AG04450 (cell line): ENCODE data around the gene IRF2BP2. TPM values are rescaled to one million over a fixed set of nuclear protein-coding genes. Genes with fewer than 3 reads are reported as not detected.
A peak's percentile ranks its signal among the peaks of the same experiment; 100 is the strongest.

Experiments
- CTCF ChIA-PET: fragments of 300-600, 350-600 bp; formaldehyde crosslinking; extraction: SDS; loops from one replicate; lab custom pipeline; 2022; ENCODE audit warnings: antibody characterized with exemption, inconsistent platforms; lab: Charles Lee
- POLR2A ChIA-PET: fragments of 350-600 bp; formaldehyde crosslinking; extraction: SDS; loops from one replicate; lab custom pipeline; 2021; ENCODE audit warnings: antibody characterized with exemption, inconsistent platforms; lab: Yijun Ruan, JAX
- DNase-seq: peaks from one replicate; pipeline ENCODE4 v3.0.0-alpha.2; 2011; ENCODE audit warnings: low read depth, low spot score
- H3K27ac ChIP-seq: one replicate; pipeline ENCODE4 v1.5.1; 2012; ENCODE audit warnings: low read depth, low read length, control low read depth
- H3K27me3 ChIP-seq: one replicate; pipeline ENCODE4 v1.6.0; 2012; ENCODE audit warnings: low read length; ENCODE audit not compliant: control insufficient read depth, insufficient read depth
- H3K4me3 ChIP-seq: 2 replicates; pipeline ENCODE4 v1.5.1; 2011; ENCODE audit warnings: mild to moderate bottlenecking, low read depth, low read length, control low read depth
- H3K9me3 ChIP-seq: 2 replicates; pipeline ENCODE4 v1.5.1; 2012; ENCODE audit warnings: low read length; ENCODE audit not compliant: control insufficient read depth, insufficient read depth
- CTCF ChIP-seq: IDR thresholded peaks from 2 replicates; pipeline ENCODE4 v1.5.1; 2011; ENCODE audit warnings: low read depth, low read length, control low read depth, inconsistent platforms
- polyA plus RNA-seq: library from polyadenylated mRNA; depleted of rRNA; stranded (reverse); fragments of >200 nt; gene quantifications from 2 replicates; pipeline ENCODE4 v1.2.3, GENCODE V29; 2011

IRF2BP2 gene
- polyA plus RNA-seq, 1 experiment = 20.3 TPM

GRCh38 chr1:234602334-234603220 lies 7.4 kb downstream of the IRF2BP2 start:
- H3K27me3 ChIP-seq = no peaks in the 10 kb centered on the region
- TF ChIP-seq CTCF = no peak
- POLR2A ChIA-PET = interaction anchor here (1.1 kb wide), 1 partner anchor 107 kb away, joined by 4 read pairs; no protein-coding TSS in a partner anchor
- CTCF ChIA-PET = interaction anchor here (0.8 to 3.5 kb wide), 5 partner anchors 9 to 141 kb away, joined by 3 to 27 read pairs (median 14); no protein-coding TSS in a partner anchor
- peak; percentile 86 for DNase-seq
- H3K4me3 ChIP-seq = peak overlapping the region; percentile 43
- H3K9me3 ChIP-seq = peaks cover 3% of the 10 kb centered on the region; the same call in 1 of the 2 replicates
- H3K27ac ChIP-seq = peak overlapping the region; percentile 87

GRCh38 chr1:234601301-234602017 lies 8.5 kb downstream of the IRF2BP2 start:
- H3K27me3 ChIP-seq = no peaks in the 10 kb centered on the region
- TF ChIP-seq CTCF = no peak
- no peak overlapping the region for H3K4me3 ChIP-seq
- DNase-seq = no peak
- no peaks in the 10 kb centered on the region for H3K9me3 ChIP-seq
- CTCF ChIA-PET = interaction anchor here (0.6 to 2.6 kb wide), 4 partner anchors 102 to 482 kb away, joined by 3 to 17 read pairs (median 8); no protein-coding TSS in a partner anchor
- peak overlapping the region; percentile 25 for H3K27ac ChIP-seq
- POLR2A ChIA-PET = interaction anchor here (0.6 to 1.2 kb wide), 4 partner anchors 70 to 106 kb away, joined by 3 to 7 read pairs (median 4); no protein-coding TSS in a partner anchor

GRCh38 chr1:234600418-234601281 lies 9.3 kb downstream of the IRF2BP2 start:
- Histone ChIP-seq H3K27ac (peak overlapping the region; percentile 86), H3K27me3 (no peaks in the 10 kb centered on the region), H3K9me3 (no peaks in the 10 kb centered on the region), H3K4me3 (peak overlapping the region; percentile 51)
- CTCF ChIA-PET = interaction anchor here (0.6 to 2.6 kb wide), 6 partner anchors 101 to 483 kb away, joined by 3 to 17 read pairs (median 8); no protein-coding TSS in a partner anchor
- no peak for TF ChIP-seq CTCF
- POLR2A ChIA-PET = interaction anchor here (0.6 to 1.6 kb wide), 13 partner anchors 9 to 370 kb away, joined by 3 to 7 read pairs (median 4); partner anchors contain the start of gene IRF2BP2
- no peak for DNase-seq

- DNase-seq = no peak
- Histone ChIP-seq H3K9me3 (no peaks in the 10 kb centered on the region), H3K27me3 (no peaks in the 10 kb centered on the region), H3K27ac (peak overlapping the region; percentile 96), H3K4me3 (peak overlapping the region; percentile 64)
- ChIA-PET CTCF (interaction anchor here (0.6 to 2.6 kb wide), 4 partner anchors 101 to 484 kb away, joined by 7 to 17 read pairs (median 11); no protein-coding TSS in a partner anchor), POLR2A (interaction anchor here (0.6 to 1.6 kb wide), 12 partner anchors 10 to 371 kb away, joined by 3 to 7 read pairs (median 4); partner anchors contain the start of gene IRF2BP2)
- no peak for TF ChIP-seq CTCF
These were observed 10.2 kb downstream of the IRF2BP2 start for GRCh38 chr1:234599617-234600417.
